ENCODE measurements around the gene ATM. TPM values are rescaled to one million over a fixed set of nuclear protein-coding genes. Genes with fewer than 3 reads are reported as not detected.

Gene ATM
- total and polyA plus RNA-seq, 2 experiments from 2014 or later = 27.6 to 59.3 TPM

GRCh38 chr11:108324587-108324986, 101.7 kb downstream of the ATM start (continued):
- no peak for TF ChIP-seq CTCF (conservative IDR thresholded peaks at IDR 0.05; ENCODE audit: low read depth in 2 of 2)
- TF ChIP-seq ZNF462 (CRISPR knock-in tag; IDR thresholded peaks at IDR 0.05) = no peak
- no peak for TF ChIP-seq POLR2AphosphoS5 (IDR thresholded peaks at IDR 0.05; ENCODE audit: low read depth)

GRCh38 chr11:108333403-108333899, 110.6 kb downstream of the ATM start:
- H4K20me1 ChIP-seq (replicated peaks; ENCODE audit: insufficient read depth) = no peaks in the 10 kb centered on the region
- no peak overlapping the region for H3K4me2 ChIP-seq
- H3K27me3 Mint-ChIP-seq (ENCODE audit: insufficient read depth, low read depth, poor library complexity) = no peaks in the 10 kb centered on the region
- H3K9me2 ChIP-seq (ENCODE audit: insufficient read depth) = no peaks in the 10 kb centered on the region
- no peaks in the 10 kb centered on the region for H3F3A ChIP-seq (replicated peaks; ENCODE audit: low read depth)
- peaks cover 42% of the 10 kb centered on the region for H3K36me3 Mint-ChIP-seq (ENCODE audit: low read depth)
- H2AFZ ChIP-seq = no peak overlapping the region
- TF ChIP-seq EZH2 (IDR thresholded peaks at IDR 0.05; ENCODE audit: low read depth, unreplicated experiment) (no peak), ZNF462 (CRISPR knock-in tag; IDR thresholded peaks at IDR 0.05) (no peak)
- no peak overlapping the region for H3K4me3 Mint-ChIP-seq
- H3K4me3 ChIP-seq = no peak overlapping the region
- DNase-seq (ENCODE audit: low spot score) = no peak
- no peaks in the 10 kb centered on the region for H3K4me1 Mint-ChIP-seq
- no peak overlapping the region for H3K27ac ChIP-seq (ENCODE audit: low read depth)
- H3K27me3 ChIP-seq (ENCODE audit: insufficient read depth) = no peaks in the 10 kb centered on the region
- no peak overlapping the region for H3K27ac Mint-ChIP-seq
- no peaks in the 10 kb centered on the region for H3K79me2 ChIP-seq (replicated peaks; ENCODE audit: insufficient read depth)
- no peak for ATAC-seq
- no peaks in the 10 kb centered on the region for H3K9me3 Mint-ChIP-seq
- no peaks in the 10 kb centered on the region for H3K4me1 ChIP-seq (ENCODE audit: insufficient read depth)
- H3K36me3 ChIP-seq (ENCODE audit: insufficient read depth) = peaks cover 45% of the 10 kb centered on the region
